HG02623 (cell line): ENCODE data around the gene VCAN.

Source experiments
- ATAC-seq: cut with Tn5 transposase; IDR thresholded peaks from one replicate; pipeline ENCODE4 v1.9.1; 2021; ENCODE audit warnings: moderate library complexity; ENCODE audit not compliant: unreplicated experiment

The VCAN gene

DNA sequence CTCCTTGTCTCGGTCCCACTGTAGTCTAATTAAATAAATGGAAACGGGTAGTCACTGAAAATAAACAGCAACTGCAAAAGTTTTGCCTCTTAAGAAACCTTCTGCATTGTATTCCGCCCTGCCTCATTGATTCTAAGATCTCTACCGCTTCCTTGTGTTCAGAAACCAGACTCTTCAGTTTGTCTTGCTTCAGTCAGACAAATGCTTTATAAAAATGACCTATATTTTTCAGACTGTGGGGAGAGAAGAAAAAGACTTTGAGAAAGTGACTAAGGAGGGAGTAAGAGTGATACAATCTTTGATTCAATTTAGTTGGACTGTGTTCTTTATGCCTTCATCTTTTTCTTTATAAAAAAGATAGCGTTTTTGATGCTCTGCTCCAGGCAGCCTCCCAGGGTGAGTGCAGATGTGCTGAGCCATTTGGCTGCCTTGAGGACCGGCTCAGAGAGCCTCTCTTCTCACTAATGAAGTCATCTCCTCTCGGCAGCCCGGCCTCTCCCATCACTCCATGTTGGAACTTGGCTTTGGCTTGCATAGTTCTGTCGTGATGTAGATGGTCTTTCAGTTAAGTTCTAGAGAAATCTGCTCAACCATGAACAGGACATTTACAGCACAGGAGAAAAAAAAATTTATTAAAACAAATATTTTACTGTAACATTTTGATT, 4.0 kb upstream of the VCAN start:
- no peak for ATAC-seq

DNA sequence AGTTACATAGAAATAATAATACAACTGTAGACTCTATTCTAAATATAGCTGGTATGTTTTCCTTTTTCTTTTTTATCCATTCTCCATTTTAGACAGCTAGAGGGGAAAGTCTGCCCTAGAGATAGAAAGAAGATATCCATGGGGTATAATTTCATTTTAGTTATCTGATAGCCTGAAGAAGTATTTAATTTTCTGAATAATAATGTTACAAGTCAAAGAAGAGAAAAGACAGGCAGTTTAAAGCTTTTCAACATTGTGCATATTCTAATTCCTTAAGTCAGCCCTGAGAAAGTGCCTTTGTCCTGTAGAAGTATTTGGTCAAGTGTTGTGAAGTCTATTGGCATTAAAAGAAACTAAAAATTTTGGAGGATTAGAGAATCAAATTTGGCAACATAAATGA, 2.5 kb upstream of the VCAN start:
- no peak for ATAC-seq

GRCh38 chr5:83470526-83471404, 779 bp upstream of the VCAN start:
- no peak for ATAC-seq

- ATAC-seq: no peak
Measured at GRCh38 chr5:83472213-83472507, 616 bp downstream of the VCAN start.

GRCh38 chr5:83472508-83473345, 1.2 kb downstream of the VCAN start:
- peak; percentile 29 for ATAC-seq

DNA sequence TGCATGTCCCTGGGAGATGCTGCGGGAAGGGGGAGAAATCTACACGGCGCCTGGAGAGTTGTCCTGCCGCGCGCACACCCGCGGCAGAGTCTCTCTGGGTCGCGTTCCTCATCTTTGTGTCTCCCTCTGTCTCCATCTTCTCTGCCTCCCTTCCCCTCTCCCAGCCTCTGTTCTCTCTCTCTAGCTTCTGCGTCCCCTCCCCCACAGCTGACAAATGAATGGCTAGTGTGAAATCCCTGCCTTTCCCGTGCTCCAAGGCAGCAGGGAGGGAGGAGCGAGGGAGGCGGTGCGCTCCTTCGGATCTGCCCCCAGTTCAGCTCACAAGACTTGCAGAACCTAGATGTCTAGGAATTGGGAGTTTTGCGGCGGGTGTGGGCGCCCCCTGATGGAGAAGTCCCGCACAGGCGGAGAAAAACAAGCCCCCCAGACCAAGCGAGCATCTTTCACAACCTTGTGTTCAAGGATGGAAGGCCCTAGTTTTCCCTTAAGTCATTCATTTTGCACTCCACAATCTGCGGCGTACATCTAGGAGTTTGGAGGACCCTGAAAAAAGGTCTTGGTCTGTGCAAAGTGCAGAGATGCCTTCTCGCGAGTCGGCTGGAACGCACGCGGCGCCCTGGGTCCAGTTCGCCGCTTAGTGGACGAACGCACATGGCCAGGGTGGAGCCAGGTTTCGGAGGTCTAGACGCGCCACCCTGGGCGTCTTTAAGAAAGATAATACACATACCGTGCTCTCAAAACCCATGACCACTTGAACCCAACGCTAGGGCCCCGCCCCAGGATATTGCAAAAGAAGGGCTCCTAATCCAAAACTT, 2.0 kb downstream of the VCAN start:
- ATAC-seq: peak; percentile 60

- peak; percentile 43 for ATAC-seq
Measured at GRCh38 chr5:83474161-83474796, 2.7 kb downstream of the VCAN start.

DNA sequence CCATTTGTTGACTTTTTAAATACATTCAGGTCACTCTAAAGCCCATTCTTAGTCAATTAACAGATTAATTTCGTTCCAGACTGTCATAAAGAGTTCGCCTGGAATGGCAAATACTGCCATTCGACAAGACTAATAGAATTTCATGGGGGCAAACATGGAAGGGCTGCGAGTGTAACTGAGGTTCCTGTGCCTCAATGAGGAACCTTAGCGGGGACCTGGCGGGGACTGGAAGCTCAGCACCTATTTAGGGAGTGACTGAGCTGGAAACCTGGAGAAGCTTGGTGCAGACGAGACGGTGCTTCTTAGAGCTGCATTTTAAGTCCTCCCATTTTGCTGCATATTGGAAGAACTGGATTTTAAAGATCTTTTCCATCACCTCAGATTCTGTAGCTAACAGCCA, 3.4 kb downstream of the VCAN start:
- ATAC-seq: no peak

DNA sequence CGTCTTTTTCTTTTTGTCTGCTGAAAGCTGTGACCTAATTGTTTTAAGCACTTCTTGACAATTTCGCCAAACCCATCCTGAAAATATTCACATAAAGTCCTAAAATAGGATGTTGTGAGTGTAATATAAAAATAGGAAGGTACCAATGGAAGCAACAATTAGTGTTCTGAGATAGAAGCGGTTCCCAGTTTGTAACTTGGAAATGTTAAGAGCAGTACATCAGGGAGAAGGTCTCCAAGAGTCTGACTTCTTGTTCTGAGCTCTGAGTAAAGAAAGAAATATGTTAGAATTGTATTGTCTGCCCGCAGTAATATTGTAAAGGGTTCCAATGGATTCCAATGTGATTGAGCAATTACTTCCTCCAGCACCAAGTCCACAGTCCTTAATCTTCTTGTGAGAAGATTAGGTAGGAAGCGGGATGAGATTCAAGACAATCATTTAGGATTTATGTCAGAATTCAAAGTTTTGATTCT, 3.9 kb downstream of the VCAN start:
- ATAC-seq: no peak

DNA sequence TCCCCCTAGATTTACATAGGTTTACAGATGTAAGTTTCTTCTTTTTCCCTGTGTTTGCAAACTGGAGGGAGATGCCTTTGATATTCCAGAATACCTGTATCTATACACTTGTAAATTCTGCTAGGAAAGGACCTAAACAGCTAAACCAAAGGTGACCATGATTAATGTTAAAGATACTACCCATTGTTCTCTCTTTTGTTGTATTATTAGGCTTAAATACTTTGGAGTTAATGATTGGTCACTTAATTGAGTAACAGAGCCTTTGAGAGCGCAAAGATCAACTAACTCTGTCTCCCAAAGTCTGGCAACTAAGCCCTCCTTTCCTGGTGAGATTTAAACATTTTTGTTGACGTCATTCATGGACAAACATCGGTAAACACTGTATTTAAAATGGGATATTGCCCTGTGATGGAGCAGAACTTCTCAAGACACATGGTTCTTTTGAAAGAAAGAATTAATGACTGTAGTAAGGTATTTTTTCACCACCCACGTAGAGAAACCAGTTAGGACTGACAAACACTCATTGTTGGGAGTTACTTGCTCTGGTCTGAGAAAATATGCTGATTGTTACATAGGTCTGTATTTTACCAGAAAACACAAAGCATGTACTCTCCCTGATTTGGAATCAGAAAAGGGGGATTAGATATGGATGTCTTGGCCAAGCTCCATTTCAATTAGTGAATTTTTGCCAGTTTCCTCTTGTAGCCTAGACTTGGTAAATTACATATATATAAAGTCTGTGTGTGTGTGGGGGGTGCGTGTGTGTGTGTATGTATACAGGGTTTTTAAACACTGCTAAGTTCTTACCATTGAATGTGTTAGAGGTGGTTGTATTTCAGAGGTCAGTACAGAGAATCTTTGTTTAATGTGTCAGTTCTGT, 4.6 kb downstream of the VCAN start:
- no peak for ATAC-seq

GRCh38 chr5:83482961-83483360, 11.4 kb downstream of the VCAN start:
- ATAC-seq: no peak

- no peak for ATAC-seq
Measured at GRCh38 chr5:83484294-83484693, 12.8 kb downstream of the VCAN start.

- ATAC-seq: no peak
Measured at GRCh38 chr5:83485842-83486241, 14.3 kb downstream of the VCAN start.

DNA sequence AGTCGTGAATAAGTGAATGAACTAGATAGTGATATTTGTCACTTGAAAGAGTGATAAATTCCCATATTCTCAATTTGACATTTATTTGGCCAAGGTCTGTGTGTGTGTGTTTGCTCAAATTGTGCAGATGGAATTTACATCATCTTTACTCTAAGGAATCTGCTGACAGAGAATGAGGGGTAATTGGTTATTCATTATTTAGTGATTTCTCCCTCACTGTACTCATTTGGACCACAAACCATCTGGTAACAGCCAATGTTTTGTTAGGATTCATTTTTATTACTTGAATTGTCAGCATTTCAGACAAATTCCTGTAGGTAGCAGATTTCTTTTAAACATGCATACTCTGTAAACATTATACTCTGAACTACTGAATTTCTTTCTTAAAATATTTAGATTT, 15.6 kb downstream of the VCAN start:
- ATAC-seq: no peak

- no peak for ATAC-seq
Measured at GRCh38 chr5:83488271-83488670, 16.7 kb downstream of the VCAN start.

DNA sequence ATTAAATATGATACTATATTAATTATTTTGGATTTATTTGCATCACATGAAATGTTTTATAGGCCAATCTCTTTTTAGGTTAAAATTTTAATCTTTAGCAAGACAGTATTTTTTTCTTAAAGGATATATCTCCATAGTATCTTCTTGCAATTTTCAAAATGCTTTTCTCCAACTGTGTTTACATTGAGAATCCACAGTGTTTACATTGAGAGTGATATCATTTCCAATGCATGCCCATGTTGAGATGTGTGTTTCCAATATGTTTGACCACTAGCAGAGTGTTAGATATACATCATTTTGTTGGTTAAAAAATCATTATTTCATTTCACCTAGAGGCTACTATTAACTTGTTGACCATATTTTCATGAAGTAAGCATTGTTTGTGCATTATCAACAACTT, 17.3 kb downstream of the VCAN start:
- ATAC-seq: no peak

GRCh38 chr5:83490203-83490602, 18.7 kb downstream of the VCAN start:
- no peak for ATAC-seq

GRCh38 chr5:83492331-83492730, 20.8 kb downstream of the VCAN start:
- no peak for ATAC-seq

DNA sequence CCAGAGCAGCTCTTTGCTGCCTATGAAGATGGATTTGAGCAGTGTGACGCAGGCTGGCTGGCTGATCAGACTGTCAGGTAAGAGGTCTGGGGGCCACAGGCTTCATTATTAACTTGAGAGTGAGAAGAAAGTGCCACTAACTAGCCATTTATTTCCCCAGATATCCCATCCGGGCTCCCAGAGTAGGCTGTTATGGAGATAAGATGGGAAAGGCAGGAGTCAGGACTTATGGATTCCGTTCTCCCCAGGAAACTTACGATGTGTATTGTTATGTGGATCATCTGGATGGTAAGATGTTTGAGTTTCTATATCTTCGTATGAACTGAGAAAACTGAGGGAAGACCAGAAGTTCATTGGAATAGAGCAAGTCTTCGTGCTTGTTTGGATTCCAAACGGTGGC, 22.1 kb downstream of the VCAN start:
- no peak for ATAC-seq
